ENCODE data around the gene LRRN2.

DNA sequence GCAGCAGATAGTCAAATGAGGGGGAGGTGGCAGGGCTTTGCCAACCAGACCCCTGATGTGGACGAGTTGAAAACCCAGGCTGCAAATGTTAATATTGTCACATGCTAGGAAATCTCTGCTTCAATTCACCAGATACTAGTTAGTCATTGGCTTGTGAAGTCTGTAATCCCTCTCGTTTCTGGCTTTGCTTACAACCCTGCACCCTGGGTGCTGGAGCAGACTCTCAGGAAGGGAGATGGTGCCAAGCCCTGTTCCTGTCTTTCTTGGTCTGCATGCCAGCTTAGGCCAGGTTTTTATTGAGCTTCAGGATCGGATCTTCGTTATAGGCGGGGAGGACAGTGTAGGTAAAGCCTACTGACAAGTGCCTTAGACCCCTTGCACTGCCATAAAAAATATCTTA lies 116.1 kb downstream of the LRRN2 start:
- no peak for TF ChIP-seq EZH2 (IDR thresholded peaks at IDR 0.05; ENCODE audit: borderline replicate concordance, low read length)
- TF ChIP-seq, protein P1, sequence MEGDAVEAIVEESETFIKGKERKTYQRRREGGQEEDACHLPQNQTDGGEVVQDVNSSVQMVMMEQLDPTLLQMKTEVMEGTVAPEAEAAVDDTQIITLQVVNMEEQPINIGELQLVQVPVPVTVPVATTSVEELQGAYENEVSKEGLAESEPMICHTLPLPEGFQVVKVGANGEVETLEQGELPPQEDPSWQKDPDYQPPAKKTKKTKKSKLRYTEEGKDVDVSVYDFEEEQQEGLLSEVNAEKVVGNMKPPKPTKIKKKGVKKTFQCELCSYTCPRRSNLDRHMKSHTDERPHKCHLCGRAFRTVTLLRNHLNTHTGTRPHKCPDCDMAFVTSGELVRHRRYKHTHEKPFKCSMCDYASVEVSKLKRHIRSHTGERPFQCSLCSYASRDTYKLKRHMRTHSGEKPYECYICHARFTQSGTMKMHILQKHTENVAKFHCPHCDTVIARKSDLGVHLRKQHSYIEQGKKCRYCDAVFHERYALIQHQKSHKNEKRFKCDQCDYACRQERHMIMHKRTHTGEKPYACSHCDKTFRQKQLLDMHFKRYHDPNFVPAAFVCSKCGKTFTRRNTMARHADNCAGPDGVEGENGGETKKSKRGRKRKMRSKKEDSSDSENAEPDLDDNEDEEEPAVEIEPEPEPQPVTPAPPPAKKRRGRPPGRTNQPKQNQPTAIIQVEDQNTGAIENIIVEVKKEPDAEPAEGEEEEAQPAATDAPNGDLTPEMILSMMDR (IDR thresholded peaks at IDR 0.05; ENCODE audit: low read length), result no peak
